B cell (primary cell): Measurements from ENCODE around the gene WASHC4. TPM values are rescaled to one million over a fixed set of nuclear protein-coding genes. Genes with fewer than 3 reads are reported as not detected.

ENCODE experiments used
- ATAC-seq: fragments of 200-7000 bp; cut with Tn5 transposase; one replicate; pipeline ENCODE4 v1.10.0; 2021; ENCODE audit warnings: low read depth, mild to moderate bottlenecking, moderate number of reproducible peaks, moderate library complexity
- CTCF ChIA-PET: fragments of 350-600 bp; sonication (Branson Sonifier 250); formaldehyde crosslinking; loops from one replicate; lab custom pipeline; 2021; ENCODE audit warnings: antibody characterized with exemption, inconsistent platforms; lab: Charles Lee
- POLR2A ChIA-PET: fragments of 350-600 bp; sonication (Branson Sonifier 250); formaldehyde crosslinking; loops from one replicate; lab custom pipeline; 2021; ENCODE audit warnings: antibody characterized with exemption; lab: Charles Lee
- DNase-seq: peaks from one replicate; pipeline ENCODE4 v3.0.0; 2013
- H2AFZ ChIP-seq: 2 replicates; pipeline ENCODE4 v1.6.1; 2012; ENCODE audit warnings: mild to moderate bottlenecking, low read depth, low read length; ENCODE audit not compliant: insufficient read depth, poor library complexity, severe bottlenecking
- H3K27ac ChIP-seq, 2 donors: 1 replicate in 1 of 2; 2 replicates in 1 of 2; pipeline ENCODE4 v1.5.1; 2012 to 2013; ENCODE audit warnings: low read length in 2 of 2, mild to moderate bottlenecking in 2 of 2, moderate library complexity in 1 of 2
- H3K27me3 ChIP-seq, 4 experiments: fragments of 200-600 bp in 1 of 4; sonication (generic) in 1 of 4; replicated peaks in 1 of 4; 1 replicate in 2 of 4; 2 replicates in 2 of 4; pipeline versions ENCODE4 v1.6.1 to v1.7.0; 2013 to 2016; ENCODE audit warnings: low read length in 3 of 4, mild to moderate bottlenecking in 2 of 4, mixed read lengths in 1 of 4, moderate library complexity in 1 of 4; ENCODE audit not compliant: insufficient read depth in 4 of 4, control insufficient read depth in 3 of 4; ENCODE audit errors: control extremely low read depth in 1 of 4
- H3K36me3 ChIP-seq, 2 experiments: replicated peaks in 1 of 2; 1 replicate in 1 of 2; 2 replicates in 1 of 2; pipeline versions ENCODE4 v1.6.1 to v1.7.1; 2013; ENCODE audit warnings: low read length in 1 of 2; ENCODE audit not compliant: insufficient read depth in 2 of 2, control insufficient read depth in 1 of 2; ENCODE audit errors: control extremely low read depth in 1 of 2, extremely low read depth in 1 of 2
- H3K4me1 ChIP-seq, 2 donors: fragments of 200-600 bp in 1 of 2; sonication (generic) in 1 of 2; 1 replicate in 1 of 2; 2 replicates in 1 of 2; pipeline versions ENCODE4 v1.5.1 to v1.6.1; 2013 to 2017; ENCODE audit warnings: low read length in 2 of 2; ENCODE audit not compliant: control insufficient read depth in 2 of 2, insufficient read depth in 2 of 2
- H3K4me2 ChIP-seq: replicated peaks from 2 replicates; pipeline ENCODE3; 2012; ENCODE audit warnings: mild to moderate bottlenecking, low read depth, low read length; ENCODE audit not compliant: poor library complexity, severe bottlenecking
- H3K4me3 ChIP-seq, 5 experiments: fragments of 200-600 bp in 1 of 5; sonication (generic) in 1 of 5; 1 replicate in 3 of 5; 2 replicates in 2 of 5; pipeline versions ENCODE4 v1.5.1 to v1.7.0; 2011 to 2016; ENCODE audit warnings: low read length in 4 of 5, mild to moderate bottlenecking in 4 of 5, low read depth in 2 of 5, control low read depth in 1 of 5, moderate library complexity in 1 of 5; ENCODE audit not compliant: insufficient read depth in 1 of 5; ENCODE audit errors: control extremely low read depth in 1 of 5, extremely low read depth in 1 of 5
- H3K79me2 ChIP-seq: fragments of 200-600 bp; sonication (generic); one replicate; pipeline ENCODE4 v1.6.0; 2016; ENCODE audit warnings: low read length; ENCODE audit not compliant: control insufficient read depth, insufficient read depth
- H3K9ac ChIP-seq: fragments of 200-600 bp; sonication (generic); 2 replicates; pipeline ENCODE4 v1.6.1; 2017; ENCODE audit warnings: mild to moderate bottlenecking, low read length, moderate library complexity
- H3K9me3 ChIP-seq, 3 donors: one replicate each; pipeline versions ENCODE4 v1.6.1 to v1.7.1; 2013; ENCODE audit warnings: low read length in 2 of 3; ENCODE audit not compliant: control insufficient read depth in 2 of 3, insufficient read depth in 1 of 3; ENCODE audit errors: control extremely low read depth in 1 of 3
- H4K20me1 ChIP-seq: 2 replicates; pipeline ENCODE4 v1.6.0; 2012; ENCODE audit warnings: mild to moderate bottlenecking, low read length; ENCODE audit not compliant: insufficient read depth, control insufficient read depth, poor library complexity, severe bottlenecking
- H3K27ac Mint-ChIP-seq: one replicate; pipeline ENCODE4 v1.8.0; 2021; ENCODE audit warnings: mixed read lengths
- H3K27me3 Mint-ChIP-seq: one replicate; pipeline ENCODE4 v1.8.0; 2021; ENCODE audit warnings: mixed read lengths
- H3K4me1 Mint-ChIP-seq: one replicate; pipeline ENCODE4 v1.8.0; 2021; ENCODE audit warnings: mixed read lengths
- H3K4me3 Mint-ChIP-seq: one replicate; pipeline ENCODE4 v1.8.0; 2021; ENCODE audit warnings: mixed read lengths
- H3K9me3 Mint-ChIP-seq: one replicate; pipeline ENCODE4 v1.8.0; 2022; ENCODE audit warnings: mixed read lengths; ENCODE audit not compliant: insufficient read depth
- EZH2 ChIP-seq: IDR thresholded peaks from 2 replicates; pipeline ENCODE4 v1.6.1; 2012; ENCODE audit warnings: borderline replicate concordance, low read depth, mild to moderate bottlenecking, moderate library complexity, low read length; ENCODE audit not compliant: insufficient read depth, poor library complexity, severe bottlenecking
- WGBS: methylation state at CpG from one replicate; pipeline ENCODE4 v1.1.5; 2013; ENCODE audit warnings: missing lambda C conversion rate; ENCODE audit not compliant: insufficient coverage; 5-methylcytosine and 5-hydroxymethylcytosine counted together
- intact Hi-C: fragments of 100-400 bp; cut with micrococcal nuclease; formaldehyde crosslinking; loops from one replicate; pipeline ENCODE4 v1.10.0; 2022
- polyA plus RNA-seq: library from polyadenylated mRNA; depleted of rRNA; stranded (reverse); fragments of >200 nt; gene quantifications from 2 replicates; pipeline ENCODE4 v1.2.3, GENCODE V29; 2012
- total RNA-seq, 2 donors: library from RNA; stranded (reverse); fragments of 120-200 nt in 1 of 2; gene quantifications; 1 replicate in 1 of 2; 2 replicates in 1 of 2; pipeline versions ENCODE4 v1.2.3 to v1.2.4, GENCODE V29; 2013 to 2022
- TF ChIP-seq, protein P1 (sequence below): fragments of 200-600 bp; IDR thresholded peaks from one replicate; pipeline ENCODE4 v1.8.0; 2022; ENCODE audit warnings: antibody characterized with exemption, mild to moderate bottlenecking

Gene WASHC4
- total and polyA plus RNA-seq, 2 donors (not counting 1 experiment from before 2014, with no cell fraction given) = 55.2 to 240 TPM

DNA sequence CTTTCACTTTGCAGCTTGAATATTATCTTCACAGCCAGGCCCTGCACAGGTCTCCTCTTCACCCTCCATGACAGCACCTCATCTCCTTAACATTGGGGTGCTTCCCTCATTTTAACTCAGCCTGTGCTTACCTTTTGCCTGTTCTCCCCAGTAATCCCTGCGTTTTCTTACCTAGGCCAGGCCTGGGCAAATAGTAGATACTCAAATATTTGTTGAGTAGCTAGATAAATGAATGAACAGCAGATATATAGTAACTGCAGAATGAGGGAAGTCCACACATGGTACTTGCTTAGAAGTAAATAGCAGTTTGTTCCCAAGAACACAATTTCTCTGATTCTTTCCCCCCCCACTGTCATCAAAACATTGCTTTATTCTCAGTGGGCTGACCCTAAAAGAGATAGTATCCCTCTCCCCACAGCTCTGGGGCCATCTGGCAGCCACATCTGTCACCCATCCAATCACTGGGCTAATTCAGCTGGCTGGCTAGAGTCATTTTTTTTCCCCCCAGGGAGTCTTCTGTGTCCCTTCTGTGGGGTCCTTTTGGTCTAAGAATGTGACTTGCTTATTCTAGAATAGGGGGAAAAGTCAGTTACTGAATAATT, 85.2 kb downstream of the WASHC4 start:
- peaks cover 7% of the 10 kb centered on the region for H4K20me1 ChIP-seq
- H3K4me2 ChIP-seq = no peak overlapping the region
- Mint-ChIP-seq H3K27me3 (no peaks in the 10 kb centered on the region), H3K27ac (no peak overlapping the region), H3K4me3 (no peak overlapping the region), H3K4me1 (no peaks in the 10 kb centered on the region), H3K9me3 (no peaks in the 10 kb centered on the region)
- H3K9ac ChIP-seq = no peak overlapping the region
- DNase-seq (no peak), ATAC-seq (no peak)
- intact Hi-C loops = no loop called here
- H3K27ac ChIP-seq = no peak overlapping the region
- POLR2A ChIA-PET = no interaction called here
- no peaks in the 10 kb centered on the region for H3K4me1 ChIP-seq
- TF ChIP-seq EZH2 = no peak
- TF ChIP-seq, protein P1, sequence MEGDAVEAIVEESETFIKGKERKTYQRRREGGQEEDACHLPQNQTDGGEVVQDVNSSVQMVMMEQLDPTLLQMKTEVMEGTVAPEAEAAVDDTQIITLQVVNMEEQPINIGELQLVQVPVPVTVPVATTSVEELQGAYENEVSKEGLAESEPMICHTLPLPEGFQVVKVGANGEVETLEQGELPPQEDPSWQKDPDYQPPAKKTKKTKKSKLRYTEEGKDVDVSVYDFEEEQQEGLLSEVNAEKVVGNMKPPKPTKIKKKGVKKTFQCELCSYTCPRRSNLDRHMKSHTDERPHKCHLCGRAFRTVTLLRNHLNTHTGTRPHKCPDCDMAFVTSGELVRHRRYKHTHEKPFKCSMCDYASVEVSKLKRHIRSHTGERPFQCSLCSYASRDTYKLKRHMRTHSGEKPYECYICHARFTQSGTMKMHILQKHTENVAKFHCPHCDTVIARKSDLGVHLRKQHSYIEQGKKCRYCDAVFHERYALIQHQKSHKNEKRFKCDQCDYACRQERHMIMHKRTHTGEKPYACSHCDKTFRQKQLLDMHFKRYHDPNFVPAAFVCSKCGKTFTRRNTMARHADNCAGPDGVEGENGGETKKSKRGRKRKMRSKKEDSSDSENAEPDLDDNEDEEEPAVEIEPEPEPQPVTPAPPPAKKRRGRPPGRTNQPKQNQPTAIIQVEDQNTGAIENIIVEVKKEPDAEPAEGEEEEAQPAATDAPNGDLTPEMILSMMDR = no peak
- no peaks in the 10 kb centered on the region for H3K27me3 ChIP-seq
- WGBS = no CpG with 5 or more reads among the region's 1 CpG
- no peak overlapping the region for H2AFZ ChIP-seq
- no peaks in the 10 kb centered on the region for H3K79me2 ChIP-seq
- no peaks in the 10 kb centered on the region for H3K9me3 ChIP-seq
- no peak overlapping the region for H3K4me3 ChIP-seq
- CTCF ChIA-PET = no interaction called here
- H3K36me3 ChIP-seq = peaks cover 19 to 57% of the 10 kb centered on the region in 2 experiments

DNA sequence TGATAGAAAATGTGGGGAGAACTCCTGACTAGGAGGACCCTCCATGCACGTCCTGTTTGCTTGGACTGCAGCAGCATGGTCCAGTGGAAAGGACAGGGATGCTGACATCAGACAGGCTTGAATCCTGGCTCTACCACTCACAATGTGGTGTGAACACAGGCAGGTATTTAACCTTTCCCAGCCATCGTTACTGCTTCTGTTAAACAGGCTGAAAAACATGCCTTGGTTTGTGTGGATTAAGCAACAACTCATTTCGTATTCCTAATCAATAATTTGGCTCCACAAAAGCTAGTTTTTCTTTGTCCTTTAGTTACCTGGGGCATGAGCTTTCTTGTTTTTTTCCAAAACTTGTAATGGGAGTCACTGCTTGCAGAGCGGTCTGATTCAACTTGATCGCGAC, 87.4 kb downstream of the WASHC4 start:
- no peak overlapping the region for H3K4me3 Mint-ChIP-seq
- H3K36me3 ChIP-seq = peaks cover 10 to 55% of the 10 kb centered on the region in 2 experiments
- ChIA-PET POLR2A (no interaction called here), CTCF (no interaction called here)
- no peaks in the 10 kb centered on the region for H3K9me3 Mint-ChIP-seq
- no peaks in the 10 kb centered on the region for H3K79me2 ChIP-seq
- no peak overlapping the region for H3K9ac ChIP-seq
- 97% methylated on average over 4 of the region's 6 CpGs for WGBS
- H3K4me1 ChIP-seq = no peaks in the 10 kb centered on the region
- no peaks in the 10 kb centered on the region for H3K9me3 ChIP-seq
- H2AFZ ChIP-seq = no peak overlapping the region
- H3K4me2 ChIP-seq = no peak overlapping the region
- no peak overlapping the region for H3K27ac Mint-ChIP-seq
- H3K4me1 Mint-ChIP-seq = no peaks in the 10 kb centered on the region
- H3K27me3 ChIP-seq = no peaks in the 10 kb centered on the region
- H3K27ac ChIP-seq = no peak overlapping the region
- DNase-seq (no peak), ATAC-seq (no peak)
- no peaks in the 10 kb centered on the region for H3K27me3 Mint-ChIP-seq
- no peak overlapping the region for H3K4me3 ChIP-seq
- no peaks in the 10 kb centered on the region for H4K20me1 ChIP-seq
- no peak for TF ChIP-seq EZH2
- TF ChIP-seq, protein P1 = no peak
- intact Hi-C loops = no loop called here
